ENCODE results near the gene PLCZ1.

DNA sequence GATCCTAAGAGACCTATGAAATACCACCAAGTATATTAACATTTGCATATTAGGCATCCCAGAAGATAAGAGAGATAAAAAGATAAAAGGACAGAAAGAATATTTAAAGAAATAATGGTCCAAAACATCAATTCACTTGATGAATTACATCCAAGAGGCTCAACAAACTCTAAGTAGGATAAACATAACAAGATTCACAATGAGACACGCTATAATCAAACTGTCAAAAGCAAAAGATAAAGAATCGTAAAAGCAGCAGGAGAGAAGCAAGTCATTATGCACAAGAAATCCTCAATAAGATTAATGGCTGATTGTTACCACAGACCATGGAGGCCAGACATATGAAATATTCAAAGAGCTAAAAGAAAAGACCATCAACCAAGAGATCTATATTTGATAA, 79.6 kb downstream of the PLCZ1 start:
- TF ChIP-seq, protein P1, sequence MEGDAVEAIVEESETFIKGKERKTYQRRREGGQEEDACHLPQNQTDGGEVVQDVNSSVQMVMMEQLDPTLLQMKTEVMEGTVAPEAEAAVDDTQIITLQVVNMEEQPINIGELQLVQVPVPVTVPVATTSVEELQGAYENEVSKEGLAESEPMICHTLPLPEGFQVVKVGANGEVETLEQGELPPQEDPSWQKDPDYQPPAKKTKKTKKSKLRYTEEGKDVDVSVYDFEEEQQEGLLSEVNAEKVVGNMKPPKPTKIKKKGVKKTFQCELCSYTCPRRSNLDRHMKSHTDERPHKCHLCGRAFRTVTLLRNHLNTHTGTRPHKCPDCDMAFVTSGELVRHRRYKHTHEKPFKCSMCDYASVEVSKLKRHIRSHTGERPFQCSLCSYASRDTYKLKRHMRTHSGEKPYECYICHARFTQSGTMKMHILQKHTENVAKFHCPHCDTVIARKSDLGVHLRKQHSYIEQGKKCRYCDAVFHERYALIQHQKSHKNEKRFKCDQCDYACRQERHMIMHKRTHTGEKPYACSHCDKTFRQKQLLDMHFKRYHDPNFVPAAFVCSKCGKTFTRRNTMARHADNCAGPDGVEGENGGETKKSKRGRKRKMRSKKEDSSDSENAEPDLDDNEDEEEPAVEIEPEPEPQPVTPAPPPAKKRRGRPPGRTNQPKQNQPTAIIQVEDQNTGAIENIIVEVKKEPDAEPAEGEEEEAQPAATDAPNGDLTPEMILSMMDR (IDR thresholded peaks at IDR 0.05; ENCODE audit: low read depth, low read length, poor library complexity, severe bottlenecking): no peak
- TF ChIP-seq EZH2phosphoT487 (IDR thresholded peaks at IDR 0.05; ENCODE audit: borderline replicate concordance, low read length): no peak
